Breast epithelium (tissue), 3 donors: ENCODE data around the gene GNG7.

Source experiments
- POLR2A ChIP-seq: fragments of 450-650 bp; IDR thresholded peaks from one replicate; pipeline ENCODE4 v1.6.1; 2016; ENCODE audit warnings: antibody characterized with exemption, mild to moderate bottlenecking, moderate library complexity
- POLR2AphosphoS5 ChIP-seq, 3 donors: sonication (generic); formaldehyde crosslinking; IDR thresholded peaks; one replicate each; pipeline ENCODE4 v1.6.1; 2017; ENCODE audit warnings: antibody characterized with exemption in 3 of 3
- TF ChIP-seq, protein P1 (sequence below), 3 donors: fragments of 450-650 bp; IDR thresholded peaks; one replicate each; pipeline ENCODE4 v1.5.1; 2016 to 2017; ENCODE audit warnings: antibody characterized with exemption in 3 of 3, mild to moderate bottlenecking in 3 of 3, moderate library complexity in 3 of 3

- TF ChIP-seq, protein P1, sequence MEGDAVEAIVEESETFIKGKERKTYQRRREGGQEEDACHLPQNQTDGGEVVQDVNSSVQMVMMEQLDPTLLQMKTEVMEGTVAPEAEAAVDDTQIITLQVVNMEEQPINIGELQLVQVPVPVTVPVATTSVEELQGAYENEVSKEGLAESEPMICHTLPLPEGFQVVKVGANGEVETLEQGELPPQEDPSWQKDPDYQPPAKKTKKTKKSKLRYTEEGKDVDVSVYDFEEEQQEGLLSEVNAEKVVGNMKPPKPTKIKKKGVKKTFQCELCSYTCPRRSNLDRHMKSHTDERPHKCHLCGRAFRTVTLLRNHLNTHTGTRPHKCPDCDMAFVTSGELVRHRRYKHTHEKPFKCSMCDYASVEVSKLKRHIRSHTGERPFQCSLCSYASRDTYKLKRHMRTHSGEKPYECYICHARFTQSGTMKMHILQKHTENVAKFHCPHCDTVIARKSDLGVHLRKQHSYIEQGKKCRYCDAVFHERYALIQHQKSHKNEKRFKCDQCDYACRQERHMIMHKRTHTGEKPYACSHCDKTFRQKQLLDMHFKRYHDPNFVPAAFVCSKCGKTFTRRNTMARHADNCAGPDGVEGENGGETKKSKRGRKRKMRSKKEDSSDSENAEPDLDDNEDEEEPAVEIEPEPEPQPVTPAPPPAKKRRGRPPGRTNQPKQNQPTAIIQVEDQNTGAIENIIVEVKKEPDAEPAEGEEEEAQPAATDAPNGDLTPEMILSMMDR (IDR thresholded peaks at IDR 0.05), result no peak
- TF ChIP-seq POLR2A (no peak), POLR2AphosphoS5 (IDR thresholded peaks at IDR 0.05) (no peak)
Observed at GRCh38 chr19:2723345-2723715, 20.8 kb upstream of the GNG7 start.
